ENCODE data around the gene WDFY4.

The WDFY4 gene

DNA sequence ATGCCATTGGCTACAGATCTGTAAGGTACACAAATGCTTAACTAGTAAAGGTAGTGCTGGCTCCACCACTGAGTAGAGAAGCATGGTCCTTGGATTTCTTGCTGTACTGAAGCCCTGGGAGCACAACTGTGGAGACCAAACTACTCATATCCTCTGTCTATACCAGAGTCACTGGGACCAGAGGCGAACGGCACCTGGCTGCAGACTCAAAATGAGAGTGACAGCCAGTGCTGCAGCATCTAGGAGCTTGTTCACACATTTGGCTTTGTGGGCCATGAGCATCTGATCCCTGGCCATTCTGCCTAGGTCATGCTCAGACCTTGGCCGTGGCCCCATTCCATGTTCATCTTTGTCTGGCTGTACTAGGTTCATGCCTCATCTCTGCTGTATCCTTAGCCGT, 223.1 kb downstream of the WDFY4 start:
- DNase-seq (ENCODE audit: low spot score): no peak

- DNase-seq (ENCODE audit: low spot score): no peak
These were observed 225.9 kb downstream of the WDFY4 start for GRCh38 chr10:48910548-48910947.

DNA sequence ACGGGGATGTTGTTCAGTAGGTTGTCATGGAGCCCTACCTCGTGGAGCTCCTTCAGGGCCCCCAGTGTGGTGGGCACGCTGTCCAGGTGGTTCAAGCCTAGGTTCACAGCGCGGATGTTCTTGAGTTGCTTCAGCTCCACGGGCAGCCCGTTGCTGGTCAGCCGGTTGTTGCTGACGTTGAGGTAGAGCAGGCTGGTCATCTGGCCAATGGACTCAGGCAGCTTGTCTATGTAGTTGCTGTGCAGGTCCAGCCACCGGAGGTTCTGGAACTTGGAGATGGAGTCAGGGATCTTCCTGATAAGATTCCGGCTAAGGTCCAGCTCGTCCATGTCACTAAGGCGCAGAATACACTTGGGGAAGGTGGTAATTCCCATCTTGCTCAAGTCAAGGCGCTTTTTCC, 229.0 kb downstream of the WDFY4 start:
- no peak for DNase-seq (ENCODE audit: low spot score)

GRCh38 chr10:48923748-48924147, 239.1 kb downstream of the WDFY4 start:
- no peak for DNase-seq (ENCODE audit: low spot score)

DNA sequence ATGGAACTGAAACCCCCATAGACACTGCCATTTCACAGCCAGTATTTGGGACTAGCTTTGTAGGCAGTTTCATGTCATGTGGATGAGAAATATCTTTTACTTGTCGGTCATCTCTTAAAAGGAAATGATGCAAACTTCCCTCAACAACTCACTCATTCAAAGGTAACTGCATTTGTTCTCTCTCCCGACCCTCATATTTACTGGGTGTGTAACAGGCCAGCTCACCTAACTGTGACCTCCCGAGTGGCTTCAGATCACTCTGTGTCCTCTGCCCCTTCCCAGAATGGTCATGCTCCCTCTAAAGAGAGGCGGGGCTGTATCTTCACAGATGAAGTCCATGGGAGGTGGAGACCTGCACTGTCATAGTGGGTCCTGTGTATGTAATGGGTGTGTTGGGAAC, 240.3 kb downstream of the WDFY4 start:
- DNase-seq (ENCODE audit: low spot score): no peak

GRCh38 chr10:48926255-48926654, 241.6 kb downstream of the WDFY4 start:
- no peak for DNase-seq (ENCODE audit: low spot score)

DNA sequence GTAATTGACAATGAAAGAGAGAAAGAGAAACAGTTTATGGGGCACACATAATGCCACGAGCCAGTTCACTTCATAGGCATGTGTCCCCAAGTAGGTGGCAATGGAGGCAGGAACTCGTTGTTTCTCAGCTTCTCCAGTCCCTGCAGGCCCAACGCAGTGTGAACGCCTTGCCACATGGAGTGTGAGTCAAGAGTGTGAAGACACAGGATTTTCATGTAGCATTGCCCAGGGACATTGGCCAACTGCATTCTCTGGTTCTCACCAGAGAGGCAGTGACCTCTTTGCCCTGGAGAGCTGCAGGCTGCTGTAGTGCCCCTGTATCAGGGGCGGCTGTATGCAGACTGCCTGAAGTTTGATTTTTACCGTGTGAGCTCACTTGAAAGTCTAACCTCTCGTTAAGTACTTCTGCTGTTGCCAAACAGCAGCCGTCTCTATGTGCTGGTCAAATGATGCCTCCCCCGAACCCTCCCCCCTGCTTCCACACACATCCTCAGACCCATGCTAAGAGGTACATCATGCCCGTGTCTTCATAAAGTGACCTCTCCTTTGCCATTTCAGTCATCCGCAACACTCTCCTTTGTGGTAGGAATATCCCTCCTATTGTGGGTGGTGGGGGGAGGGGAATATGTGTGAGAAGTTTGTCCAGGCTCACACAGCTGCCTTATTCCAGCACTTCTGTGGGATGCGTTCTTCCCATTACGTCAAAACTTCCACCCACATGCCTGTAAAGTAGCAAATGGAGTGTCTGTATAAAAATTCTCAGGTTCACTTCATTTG, 242.3 kb downstream of the WDFY4 start:
- DNase-seq (ENCODE audit: low spot score): no peak

DNA sequence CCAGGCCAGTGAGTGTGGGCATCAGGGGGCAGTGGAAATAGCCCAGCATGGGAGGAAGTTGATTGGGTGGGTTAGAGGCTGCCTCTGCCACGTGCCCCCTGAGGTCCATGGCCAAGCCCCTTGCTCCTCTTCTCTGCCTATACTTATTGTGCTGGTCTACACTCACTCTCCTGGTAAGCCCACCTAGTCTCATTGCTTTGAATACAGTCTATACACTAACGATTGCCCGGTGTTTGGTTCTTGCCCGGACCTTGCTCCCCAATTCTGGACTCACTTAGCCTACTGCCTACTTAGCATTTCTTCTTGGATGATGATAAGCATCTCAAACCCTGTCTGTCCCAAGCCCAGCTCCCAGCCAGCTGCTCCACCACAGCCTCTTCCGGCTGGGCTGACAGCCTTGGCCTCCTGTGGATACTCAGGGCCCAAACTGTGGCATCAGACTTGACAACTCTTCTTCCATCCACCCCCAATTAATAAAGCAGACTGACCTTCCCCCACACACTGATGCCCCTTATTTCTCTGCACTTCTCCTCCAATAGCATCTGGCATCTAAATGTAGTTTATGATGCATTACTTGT, 244.8 kb downstream of the WDFY4 start:
- DNase-seq (ENCODE audit: low spot score): no peak

DNA sequence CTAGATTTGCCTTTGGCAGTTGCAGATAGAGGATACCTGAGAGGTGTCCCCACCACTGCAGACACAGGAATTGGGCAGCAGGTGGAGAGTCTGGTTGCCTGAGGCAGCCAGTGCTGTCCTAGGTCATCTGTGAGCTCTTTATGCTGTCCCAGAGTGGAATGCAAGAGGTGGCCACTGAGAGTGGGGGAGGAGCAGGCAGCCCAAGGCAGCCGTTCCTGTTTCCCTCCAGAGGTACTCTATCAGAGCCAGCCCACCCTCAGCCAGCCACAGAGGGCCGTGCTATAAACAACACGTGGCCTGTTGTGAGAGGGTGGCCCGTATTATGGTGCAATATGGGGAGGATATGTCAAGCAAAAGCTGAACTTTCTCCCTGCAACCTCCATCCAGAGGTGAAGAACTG, 246.5 kb downstream of the WDFY4 start:
- DNase-seq (ENCODE audit: low spot score): no peak

GRCh38 chr10:48932831-48933664, 248.4 kb downstream of the WDFY4 start:
- no peak for DNase-seq (ENCODE audit: low spot score)

GRCh38 chr10:48934672-48935501, 250.2 kb downstream of the WDFY4 start:
- no peak for DNase-seq (ENCODE audit: low spot score)

GRCh38 chr10:48935577-48935976, 250.9 kb downstream of the WDFY4 start:
- DNase-seq (ENCODE audit: low spot score): no peak

GRCh38 chr10:48937796-48938195, 253.1 kb downstream of the WDFY4 start:
- no peak for DNase-seq (ENCODE audit: low spot score)

DNA sequence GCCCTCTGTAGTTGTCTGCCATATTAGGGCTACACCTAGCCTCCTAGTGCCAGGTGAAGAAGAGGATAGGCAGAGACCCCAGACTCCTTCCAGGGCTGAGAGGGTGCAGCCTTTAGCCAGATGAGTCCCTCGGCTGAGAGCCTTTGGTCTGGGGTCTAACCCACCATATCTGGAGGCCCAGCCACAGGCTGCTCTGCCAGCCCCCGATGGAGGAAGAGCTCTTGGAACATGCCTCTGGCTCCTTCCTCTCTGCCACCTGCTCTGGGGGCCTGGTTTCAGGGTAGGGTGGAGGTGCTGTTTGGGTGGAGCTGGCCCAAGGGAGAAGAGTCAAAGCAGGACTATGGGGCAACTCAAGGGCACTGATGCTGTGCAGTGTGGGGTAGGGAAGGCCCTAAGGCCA, 253.6 kb downstream of the WDFY4 start:
- no peak for DNase-seq (ENCODE audit: low spot score)

- DNase-seq (ENCODE audit: low spot score): no peak
These were observed 254.4 kb downstream of the WDFY4 start for GRCh38 chr10:48938990-48939536.

GRCh38 chr10:48939790-48940325, 255.2 kb downstream of the WDFY4 start, which contains the start of gene LRRC18:
LRRC18 (minus strand) TSS chr10:48939840; CDS start chr10:48914155, 25,685 bp downstream.
- no peak for DNase-seq (ENCODE audit: low spot score)

- no peak for DNase-seq (ENCODE audit: low spot score)
These were observed 255.7 kb downstream of the WDFY4 start for GRCh38 chr10:48940372-48940771.

DNA sequence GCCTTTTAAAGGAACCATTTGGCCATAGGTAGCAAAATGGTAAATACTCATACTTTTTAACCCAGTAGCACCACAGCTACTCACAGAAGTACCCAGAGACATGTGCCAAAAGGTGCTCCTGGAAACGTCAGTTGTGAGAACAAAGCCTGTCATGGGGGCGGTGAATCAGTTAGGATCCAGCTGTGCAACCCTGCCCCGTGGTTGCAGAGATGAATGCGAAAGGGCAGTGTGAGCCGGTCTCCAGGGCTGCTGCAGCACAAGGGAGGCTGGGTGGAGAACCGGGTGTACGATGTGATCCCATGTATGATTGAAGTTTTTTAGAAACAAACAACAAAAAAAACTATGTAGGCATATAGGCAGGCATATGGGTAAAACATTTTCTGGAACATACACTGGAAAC, 256.3 kb downstream of the WDFY4 start:
- no peak for DNase-seq (ENCODE audit: low spot score)

DNA sequence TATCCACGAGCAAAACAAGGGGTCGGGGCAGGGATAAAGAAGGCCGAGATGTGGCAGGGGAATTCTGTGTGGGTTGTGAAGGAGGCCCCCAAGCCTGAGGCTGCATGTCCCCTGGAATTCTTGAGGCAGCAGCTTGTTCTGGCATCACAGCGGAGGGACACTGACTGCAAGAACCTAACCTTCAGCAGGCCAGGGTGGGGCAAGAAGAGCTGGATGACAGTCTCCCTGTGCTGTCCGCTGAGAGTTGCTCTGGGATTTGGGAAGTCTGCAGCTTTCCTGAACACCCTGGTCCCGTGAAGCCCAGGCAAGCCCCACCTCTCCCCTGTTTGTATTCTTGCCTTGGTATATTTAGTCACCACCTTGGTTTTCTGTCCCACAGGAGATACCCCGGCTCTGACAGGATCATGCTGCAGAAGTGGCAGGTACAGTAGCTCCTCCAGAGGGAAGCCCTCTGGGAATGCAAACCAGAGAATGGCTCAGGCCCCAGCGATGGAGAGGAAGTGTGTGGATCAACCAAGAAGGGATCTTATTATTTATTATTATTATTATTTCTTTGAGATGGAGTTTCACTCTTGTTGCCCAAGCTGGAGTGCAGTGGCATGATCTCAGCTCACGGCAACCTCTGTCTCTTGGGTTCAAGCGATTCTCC, 256.9 kb downstream of the WDFY4 start:
- DNase-seq (ENCODE audit: low spot score): no peak

- no peak for DNase-seq (ENCODE audit: low spot score)
These were observed 258.4 kb downstream of the WDFY4 start for GRCh38 chr10:48943096-48943495.

- no peak for DNase-seq (ENCODE audit: low spot score)
These were observed 259.5 kb downstream of the WDFY4 start for GRCh38 chr10:48944171-48944570.

Measured in kidney capillary endothelial cell (primary cell).